Calu3 (cell line): ENCODE results near the gene EPS8L1. TPM values are rescaled to one million over a fixed set of nuclear protein-coding genes. Genes with fewer than 3 reads are reported as not detected.

Experiments
- BruUV-seq: library from RNA; stranded (reverse); fragments of 400-500 nt; replicated peaks from 2 replicates; lab custom pipeline; 2021; lab: Mats Ljungman, UMichigan
- CTCF ChIA-PET: fragments of 300-600 bp; sonication (Branson Sonifier 250); formaldehyde crosslinking; loops from one replicate; lab custom pipeline; 2022; ENCODE audit warnings: antibody characterized with exemption; lab: Charles Lee
- DNase-seq: peaks from one replicate; pipeline ENCODE4 v3.0.0; 2022
- H3K27ac Mint-ChIP-seq: one replicate; pipeline ENCODE4 v1.8.0; 2022; ENCODE audit warnings: mixed read lengths; ENCODE audit not compliant: unreplicated experiment
- H3K27me3 Mint-ChIP-seq: one replicate; pipeline ENCODE4 v1.8.0; 2022; ENCODE audit warnings: mixed read lengths; ENCODE audit not compliant: unreplicated experiment
- H3K36me3 Mint-ChIP-seq: one replicate; pipeline ENCODE4 v1.8.0; 2022; ENCODE audit warnings: mild to moderate bottlenecking, moderate library complexity, mixed read lengths; ENCODE audit not compliant: insufficient read depth, unreplicated experiment
- H3K4me1 Mint-ChIP-seq: one replicate; pipeline ENCODE4 v1.8.0; 2022; ENCODE audit warnings: mild to moderate bottlenecking, low read depth, mixed read lengths; ENCODE audit not compliant: unreplicated experiment
- H3K4me3 Mint-ChIP-seq: one replicate; pipeline ENCODE4 v1.8.0; 2022; ENCODE audit warnings: mild to moderate bottlenecking, low read depth, moderate library complexity, mixed read lengths; ENCODE audit not compliant: unreplicated experiment
- H3K9me3 Mint-ChIP-seq: one replicate; pipeline ENCODE4 v1.8.0; 2022; ENCODE audit warnings: low read depth, mixed read lengths; ENCODE audit not compliant: unreplicated experiment
- CTCF ChIP-seq: fragments of 200-600 bp; IDR thresholded peaks from one replicate; pipeline ENCODE4 v1.8.0; 2022; ENCODE audit warnings: antibody characterized with exemption; ENCODE audit not compliant: unreplicated experiment
- intact Hi-C: fragments of 100-400 bp; cut with micrococcal nuclease; formaldehyde crosslinking; loops from one replicate; pipeline ENCODE4 v1.10.0; 2022; ENCODE audit not compliant: unreplicated experiment
- total RNA-seq: library from RNA; stranded (reverse); gene quantifications from 2 replicates; pipeline ENCODE4 v1.2.3, GENCODE V29; 2022

EPS8L1 gene
- total RNA-seq, 1 experiment from 2014 or later: 97.3 TPM

DNA sequence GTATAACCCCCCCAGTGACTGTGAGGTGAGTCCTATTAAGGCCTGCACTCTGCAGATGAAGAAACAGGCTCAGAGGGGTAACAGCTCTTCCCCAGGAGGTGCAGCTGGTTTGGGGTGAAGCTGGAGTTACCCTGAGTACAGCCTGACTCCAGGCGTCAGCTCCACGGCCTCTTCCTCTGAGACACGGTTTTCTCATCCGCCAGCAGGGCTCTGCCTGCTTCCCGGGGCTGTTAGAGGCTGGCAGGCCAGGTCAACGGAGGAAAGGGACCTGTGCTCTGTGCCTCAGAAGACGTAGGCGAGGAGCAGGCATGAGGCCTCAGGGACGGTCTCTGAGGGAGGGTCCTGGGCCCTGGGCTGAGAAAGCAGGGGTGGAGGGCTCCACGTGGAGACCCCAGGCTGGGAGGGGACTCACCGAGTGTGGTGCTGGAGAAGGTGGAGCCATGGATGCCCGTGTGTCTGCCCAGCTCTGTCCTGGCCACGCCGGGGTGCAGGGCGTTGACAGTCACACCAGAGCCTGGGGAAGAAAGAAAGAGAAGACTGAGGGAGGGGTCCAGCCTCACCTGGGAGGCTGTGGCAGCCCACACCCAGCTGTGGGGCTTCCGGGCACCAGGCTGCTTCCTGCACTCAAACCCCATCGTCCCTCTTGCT is 28.6 kb upstream of the EPS8L1 start:
- Mint-ChIP-seq H3K27ac (no peak overlapping the region), H3K4me1 (no peaks in the 10 kb centered on the region), H3K27me3 (no peaks in the 10 kb centered on the region), H3K4me3 (no peak overlapping the region), H3K9me3 (no peaks in the 10 kb centered on the region), H3K36me3 (peaks cover 88% of the 10 kb centered on the region)
- intact Hi-C loops: no loop called here
- BruUV-seq: no TSS peak
- DNase-seq: no peak
- TF ChIP-seq CTCF: no peak
- CTCF ChIA-PET: no interaction called here

DNA sequence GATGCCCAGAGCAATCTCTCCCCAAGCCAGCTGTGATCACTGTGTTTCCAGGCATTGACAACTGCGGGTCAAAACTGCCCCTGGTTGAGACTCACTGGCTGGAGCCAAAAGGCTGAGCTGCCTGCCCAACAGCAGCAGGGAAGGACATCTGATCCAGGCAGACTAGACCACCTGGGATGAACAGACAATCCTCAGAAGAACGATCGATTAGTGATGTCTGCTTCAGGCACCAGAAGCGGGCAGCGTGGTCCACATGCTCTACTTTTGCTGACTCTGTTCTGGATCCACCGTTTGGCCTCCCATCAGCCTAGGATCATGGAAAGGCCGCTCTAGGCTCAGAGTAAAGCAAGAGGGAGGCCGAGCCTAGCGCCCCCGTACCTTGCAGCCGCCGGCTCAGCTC is 27.7 kb upstream of the EPS8L1 start:
- H3K27me3 Mint-ChIP-seq: no peaks in the 10 kb centered on the region
- H3K27ac Mint-ChIP-seq: no peak overlapping the region
- no TSS peak for BruUV-seq
- no peak for DNase-seq
- no peaks in the 10 kb centered on the region for H3K9me3 Mint-ChIP-seq
- no peaks in the 10 kb centered on the region for H3K4me1 Mint-ChIP-seq
- no peak overlapping the region for H3K4me3 Mint-ChIP-seq
- intact Hi-C loops: no loop called here
- CTCF ChIA-PET: no interaction called here
- peaks cover 88% of the 10 kb centered on the region for H3K36me3 Mint-ChIP-seq
- TF ChIP-seq CTCF: no peak

GRCh38 chr19:55048446-55048845 is 27.2 kb upstream of the EPS8L1 start:
- no peak for TF ChIP-seq CTCF
- CTCF ChIA-PET: no interaction called here
- H3K27ac Mint-ChIP-seq: no peak overlapping the region
- H3K9me3 Mint-ChIP-seq: no peaks in the 10 kb centered on the region
- H3K36me3 Mint-ChIP-seq: peaks cover 88% of the 10 kb centered on the region
- H3K4me1 Mint-ChIP-seq: no peaks in the 10 kb centered on the region
- H3K27me3 Mint-ChIP-seq: no peaks in the 10 kb centered on the region
- DNase-seq: no peak
- intact Hi-C loops: no loop called here
- no peak overlapping the region for H3K4me3 Mint-ChIP-seq
- no TSS peak for BruUV-seq

DNA sequence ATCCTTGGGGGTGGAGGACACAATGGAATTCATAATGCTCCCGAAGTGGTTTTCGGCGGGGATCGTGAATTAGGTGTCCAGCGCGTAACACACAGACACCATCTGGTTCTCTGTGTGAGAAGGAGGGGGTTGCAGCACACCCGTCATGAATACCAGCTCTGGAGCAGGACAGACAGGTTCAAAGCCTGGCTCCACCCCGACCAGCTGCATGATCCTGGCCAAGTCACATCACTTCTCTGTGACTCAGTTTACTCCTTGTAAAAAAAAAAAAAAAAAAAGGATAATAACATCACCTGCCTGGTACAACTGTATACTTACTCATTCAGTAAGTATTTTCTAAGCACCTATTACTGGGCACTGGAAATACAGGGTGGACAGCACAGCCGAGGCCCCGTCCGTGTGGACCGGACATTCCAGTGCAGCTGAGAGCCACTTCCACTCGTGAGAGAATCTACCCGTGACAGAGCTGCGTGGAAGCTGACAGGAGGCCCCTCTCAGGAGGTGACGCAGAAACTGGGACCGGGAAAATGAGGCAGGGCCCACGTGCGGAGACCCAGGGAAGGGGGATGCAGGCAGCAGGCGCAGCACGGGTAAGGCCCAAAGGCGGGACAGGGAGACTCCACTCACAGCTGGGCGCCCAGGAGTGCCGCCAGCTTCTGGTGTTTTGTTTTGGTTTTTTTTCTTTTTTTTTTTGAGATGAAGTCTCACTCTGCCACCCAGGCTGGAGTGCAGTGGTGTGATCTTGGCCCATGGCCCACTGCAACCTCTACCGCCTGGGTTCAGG is 24.7 kb upstream of the EPS8L1 start:
- no peaks in the 10 kb centered on the region for H3K27me3 Mint-ChIP-seq
- H3K4me3 Mint-ChIP-seq: no peak overlapping the region
- no TSS peak for BruUV-seq
- intact Hi-C loops: no loop called here
- DNase-seq: no peak
- CTCF ChIA-PET: no interaction called here
- TF ChIP-seq CTCF: no peak
- H3K4me1 Mint-ChIP-seq: no peaks in the 10 kb centered on the region
- no peaks in the 10 kb centered on the region for H3K9me3 Mint-ChIP-seq
- peaks cover 76% of the 10 kb centered on the region for H3K36me3 Mint-ChIP-seq
- H3K27ac Mint-ChIP-seq: no peak overlapping the region
